ENCODE measurements around the gene NCKAP1.
"Not testable (repeated sequence)": the region's sequence is repeated elsewhere in the genome, so short reads cannot be mapped to it uniquely, and the experiment has no call there.

Gene NCKAP1

DNA sequence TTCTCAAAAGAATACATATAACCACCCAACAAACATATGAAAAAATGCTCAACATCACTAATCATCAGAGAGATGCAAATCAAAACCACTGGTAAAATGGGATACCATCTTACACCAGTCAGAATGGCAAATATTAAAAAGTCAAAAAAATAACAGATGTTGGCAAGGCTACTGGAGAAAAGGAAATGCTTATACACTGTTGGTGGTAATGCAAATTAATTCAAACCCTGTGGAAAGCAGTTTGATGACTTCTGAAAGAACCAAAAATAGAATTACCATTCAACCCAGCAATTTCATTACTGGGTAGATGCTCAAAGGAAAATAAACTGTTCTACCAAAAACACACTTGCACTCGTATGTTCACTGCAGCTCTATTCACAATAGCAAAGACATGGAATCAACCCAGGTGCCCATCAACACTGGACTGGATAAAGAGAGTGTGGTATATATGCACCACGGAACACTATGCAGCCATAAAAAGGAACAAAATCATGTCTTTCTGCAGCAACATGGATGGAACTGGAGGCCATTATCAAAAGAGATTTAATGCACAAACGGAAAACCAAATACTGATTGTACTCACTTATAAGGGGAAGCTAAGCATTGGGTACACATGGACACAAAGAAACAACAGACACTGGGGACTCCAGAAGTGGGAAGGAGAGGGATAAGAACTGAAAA is 38.8 kb downstream of the NCKAP1 start:
- DNase-seq, result no peak

DNA sequence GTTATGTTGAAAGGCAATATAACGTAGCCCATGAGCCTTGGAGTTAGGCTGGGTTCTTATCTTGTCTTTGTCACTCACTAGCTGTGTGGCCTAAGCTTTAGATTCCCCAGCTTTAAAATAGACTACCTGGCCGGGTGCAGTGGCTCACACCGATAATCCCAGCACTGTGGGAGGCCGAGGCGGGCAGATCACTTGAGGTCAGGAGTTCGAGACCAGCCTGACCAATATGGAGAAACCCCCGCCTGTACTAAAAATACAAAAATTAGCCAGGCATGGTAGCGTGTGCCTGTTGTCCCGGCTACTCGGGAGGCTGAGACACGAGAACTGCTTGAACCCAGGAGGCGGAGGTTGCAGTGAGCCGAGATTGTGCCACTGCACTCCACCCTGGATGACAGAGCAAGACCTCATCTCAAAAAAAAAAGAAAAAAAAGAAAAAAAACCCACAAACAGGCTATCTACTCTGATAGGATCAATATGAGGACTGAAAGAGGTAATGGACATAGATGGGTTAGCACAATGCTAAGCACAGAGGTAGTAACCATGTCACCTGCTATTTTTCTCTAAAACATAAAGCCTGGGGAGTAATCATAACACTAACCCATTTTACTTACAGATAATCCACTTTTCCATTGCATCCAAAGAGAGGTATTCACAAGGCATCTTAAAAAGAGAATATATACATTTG is 43.9 kb downstream of the NCKAP1 start:
- no peak for DNase-seq

DNA sequence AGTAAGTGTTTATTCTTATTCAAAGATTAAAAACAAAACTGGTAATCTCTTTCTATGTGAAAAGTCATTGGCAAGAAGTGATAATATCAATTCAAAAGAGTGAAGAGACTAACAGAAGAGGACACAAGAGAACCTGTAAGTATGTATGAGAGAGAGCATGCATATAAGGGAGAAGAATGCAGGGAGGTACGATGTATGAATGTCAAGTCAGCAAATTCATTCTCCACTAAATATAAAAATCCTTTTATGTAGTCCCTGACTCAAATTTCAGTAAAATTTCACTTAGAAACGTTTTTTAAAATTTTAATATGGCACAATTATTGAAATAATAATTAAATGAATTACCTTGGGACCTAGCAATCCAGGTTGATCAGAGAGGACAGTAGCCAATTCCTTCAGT is 55.3 kb downstream of the NCKAP1 start:
- no peak for DNase-seq

DNA sequence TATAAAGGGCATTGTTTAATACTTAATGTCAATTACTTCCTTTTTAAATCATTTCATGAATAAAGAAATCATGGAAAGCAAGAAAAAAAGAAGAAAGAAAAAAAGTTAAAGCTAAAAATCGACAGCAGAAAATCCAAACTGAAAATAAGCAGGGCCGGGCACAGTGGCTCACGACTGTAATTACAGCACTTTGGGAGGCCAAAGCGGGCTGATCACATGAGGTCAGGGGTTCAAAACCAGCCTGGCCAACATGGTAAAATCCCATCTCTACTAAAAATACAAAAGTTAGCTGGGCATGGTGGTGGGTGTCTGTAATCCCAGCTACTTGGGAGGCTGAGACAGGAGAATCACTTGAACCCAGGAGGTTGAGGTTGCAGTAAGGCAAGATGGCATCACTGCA is 56.8 kb downstream of the NCKAP1 start:
- DNase-seq, result not testable (repeated sequence)

GRCh38 chr2:182980652-182981051 is 57.6 kb downstream of the NCKAP1 start:
- no peak for DNase-seq

GRCh38 chr2:182980115-182980514 is 58.1 kb downstream of the NCKAP1 start:
- DNase-seq, result peak; percentile 54

- DNase-seq, result no peak
Observed at GRCh38 chr2:182977463-182977862, 60.8 kb downstream of the NCKAP1 start.

DNA sequence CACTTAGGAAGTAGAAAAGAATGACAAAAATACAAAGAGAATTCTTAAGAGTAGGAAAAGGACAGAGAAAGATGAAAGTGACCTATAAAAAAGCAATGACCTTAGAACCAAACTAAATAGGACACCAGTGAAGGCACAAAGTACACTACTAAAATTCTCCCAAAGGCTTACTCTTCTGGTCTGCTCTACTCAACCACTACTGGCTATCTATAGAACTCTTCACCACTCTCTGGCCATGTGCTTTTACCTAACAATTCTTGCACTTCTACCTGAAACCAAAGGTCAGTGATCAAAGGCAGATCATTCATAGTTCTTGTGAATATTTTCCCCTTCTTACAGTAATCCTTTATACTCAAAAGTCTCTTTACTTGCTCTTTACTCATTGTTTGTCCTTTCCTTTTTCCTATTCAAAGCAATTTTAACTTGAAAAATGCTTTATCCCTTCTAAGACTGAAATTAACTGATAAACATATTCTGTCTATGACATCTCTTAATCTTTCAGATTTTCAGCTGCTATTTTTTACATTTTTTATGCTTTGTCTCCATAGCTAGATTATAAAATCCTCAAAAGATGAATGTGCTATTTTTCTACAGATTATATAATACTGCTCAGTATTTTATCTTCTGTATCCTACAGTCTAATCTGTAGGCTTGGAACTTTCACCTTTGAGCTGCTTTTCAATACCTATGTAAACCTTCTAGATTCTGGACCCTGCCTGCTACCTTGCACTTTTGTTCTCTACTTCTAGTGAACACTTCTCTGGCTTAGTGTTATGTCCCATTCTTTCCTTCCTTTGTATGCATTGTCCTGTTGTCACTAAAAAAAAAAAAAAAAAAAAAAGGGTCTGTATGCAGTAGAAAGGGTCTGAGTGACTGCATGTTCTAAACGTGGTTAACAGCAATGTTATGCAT is 64.6 kb downstream of the NCKAP1 start:
- no peak for DNase-seq

DNA sequence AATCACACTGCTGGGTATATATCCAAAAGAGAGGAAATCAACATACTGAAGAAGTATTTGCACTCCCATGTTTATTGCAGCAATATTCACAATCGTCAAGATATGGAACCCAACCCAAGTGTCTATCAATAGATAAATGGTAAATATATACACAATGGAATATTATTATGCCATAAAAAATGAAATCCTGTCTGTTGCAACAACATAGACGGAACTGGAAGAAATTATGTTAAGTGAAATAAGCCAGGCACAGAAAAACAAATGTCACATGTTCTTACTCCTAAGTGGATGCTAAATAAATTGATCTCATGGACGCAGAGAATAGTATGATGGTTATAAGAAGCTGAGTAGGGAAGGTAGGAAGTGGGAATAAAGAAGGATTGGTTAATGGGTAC is 65.7 kb downstream of the NCKAP1 start:
- DNase-seq, result no peak

DNA sequence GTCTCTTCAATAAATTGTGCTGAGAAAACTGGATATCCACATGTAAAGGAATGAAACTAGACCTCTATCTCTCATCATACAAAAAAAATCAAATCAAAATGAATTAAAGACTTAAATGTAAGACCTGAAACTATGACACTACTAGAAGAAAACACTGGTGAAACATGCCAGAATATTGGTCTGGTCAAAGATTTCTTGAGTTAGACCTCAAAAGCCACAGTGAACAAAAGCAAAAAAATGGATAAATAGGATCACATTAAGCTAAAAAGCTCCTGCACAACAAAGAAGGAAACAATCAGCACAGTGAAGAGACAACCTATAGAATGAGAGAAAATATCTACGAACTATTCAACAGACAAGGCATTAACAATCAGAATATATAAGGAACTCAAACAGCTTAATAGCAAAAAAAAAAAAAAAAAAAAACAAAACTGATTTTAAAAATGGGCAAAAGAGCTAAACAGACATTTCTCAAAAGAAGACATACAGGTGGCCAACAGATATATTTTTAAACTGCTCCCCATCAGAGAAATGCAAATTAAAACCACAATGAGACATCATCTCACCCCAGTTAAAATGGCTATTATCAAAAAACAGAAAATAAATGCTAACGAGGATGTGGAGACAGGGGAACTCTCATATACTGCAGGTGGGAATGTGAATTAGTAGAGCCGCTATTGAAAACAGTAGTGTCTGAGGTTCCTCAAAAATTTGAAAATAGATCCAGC is 66.3 kb downstream of the NCKAP1 start:
- no peak for DNase-seq

GRCh38 chr2:182970486-182970885 is 67.8 kb downstream of the NCKAP1 start:
- no peak for DNase-seq

DNA sequence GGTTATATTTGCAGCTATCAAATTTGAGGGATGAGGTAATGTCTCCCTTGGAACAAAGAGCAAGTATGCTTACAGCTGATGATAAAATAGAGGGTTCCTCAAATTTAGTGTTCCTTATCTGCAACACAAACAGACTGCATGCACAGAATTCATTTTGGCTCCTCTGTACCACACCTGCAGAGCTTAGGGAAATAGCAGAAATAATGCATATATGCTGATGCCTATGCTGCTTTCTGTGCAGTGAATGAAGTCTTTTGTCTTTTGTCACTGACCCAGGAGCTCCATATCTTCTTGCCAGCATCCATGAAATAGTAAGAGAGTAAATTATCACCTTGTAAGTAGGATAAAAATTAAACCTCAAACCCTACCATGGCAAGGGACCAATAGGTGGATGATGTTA is 69.8 kb downstream of the NCKAP1 start:
- DNase-seq, result no peak

DNA sequence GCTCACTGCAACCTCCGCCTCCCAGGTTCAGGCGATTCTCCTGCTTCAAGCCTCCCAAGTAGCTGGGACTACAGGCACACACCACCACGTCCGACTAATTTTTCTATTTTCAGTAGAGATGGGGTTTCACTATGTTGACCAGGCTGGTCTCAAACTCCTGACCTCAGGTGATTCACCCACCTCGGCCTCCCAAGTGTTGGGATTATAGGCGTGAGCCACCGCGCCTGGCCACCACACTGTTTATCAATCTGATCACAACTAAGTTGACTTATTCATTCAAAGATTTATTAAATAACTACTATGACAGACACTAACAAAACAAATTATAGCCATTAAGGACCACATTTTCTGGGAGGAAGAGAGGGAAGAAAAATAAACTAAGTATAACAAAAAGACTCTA is 71.9 kb downstream of the NCKAP1 start:
- not testable (repeated sequence) for DNase-seq

- no peak for DNase-seq
Observed at GRCh38 chr2:182962641-182963040, 75.6 kb downstream of the NCKAP1 start.

- DNase-seq, result not testable (repeated sequence)
Observed at GRCh38 chr2:182960869-182961268, 77.4 kb downstream of the NCKAP1 start.

DNA sequence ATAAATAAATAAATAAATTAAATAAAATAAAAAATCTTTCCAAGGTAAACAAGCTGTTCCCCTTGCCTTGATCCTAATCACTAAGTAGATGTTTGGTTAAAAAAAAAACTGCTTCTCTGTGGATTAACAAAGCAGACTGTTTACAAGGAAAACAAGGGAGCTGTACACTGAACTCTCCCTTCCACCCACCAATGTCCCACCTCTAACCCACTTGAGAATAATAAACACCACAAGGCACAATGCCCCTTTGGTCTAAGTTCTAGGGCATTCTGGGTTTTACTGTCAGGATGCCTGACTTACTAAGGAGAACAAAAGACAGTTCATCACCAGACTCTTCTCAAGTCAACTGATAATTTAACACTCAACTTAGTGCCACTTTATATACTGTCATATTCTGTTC is 83.5 kb downstream of the NCKAP1 start:
- DNase-seq, result no peak

DNA sequence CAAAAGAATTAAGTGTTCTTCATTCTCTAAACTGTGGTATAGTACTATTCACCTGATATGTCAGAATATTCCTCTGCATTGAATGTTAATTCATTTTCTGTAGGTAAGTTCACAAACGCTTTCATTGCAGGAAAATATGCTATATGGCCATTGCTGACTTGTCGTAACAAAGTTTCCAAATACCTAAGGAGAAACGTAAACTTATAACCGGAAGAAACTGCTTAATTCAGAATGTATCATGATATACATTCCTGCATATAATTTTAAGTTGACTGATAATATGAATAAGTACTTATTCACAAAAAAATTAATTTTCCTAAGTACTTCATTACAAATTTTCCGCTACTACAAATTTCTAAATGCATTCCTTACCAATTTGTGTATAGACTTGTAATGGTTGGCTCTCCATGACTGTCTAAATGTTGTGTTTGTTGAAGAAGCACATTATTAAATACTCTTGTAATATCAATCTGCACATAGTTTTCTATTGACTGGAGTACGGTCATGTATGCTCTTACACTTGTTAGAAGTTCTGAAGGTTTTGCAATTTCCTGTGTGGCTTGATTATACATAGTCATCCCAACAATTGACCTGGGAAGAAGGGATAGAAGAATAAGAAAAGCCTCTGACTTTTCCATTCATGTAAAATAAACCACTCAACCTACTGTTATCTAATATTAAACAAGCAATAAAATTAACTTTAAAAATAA is 85.4 kb downstream of the NCKAP1 start:
- DNase-seq, result no peak

DNA sequence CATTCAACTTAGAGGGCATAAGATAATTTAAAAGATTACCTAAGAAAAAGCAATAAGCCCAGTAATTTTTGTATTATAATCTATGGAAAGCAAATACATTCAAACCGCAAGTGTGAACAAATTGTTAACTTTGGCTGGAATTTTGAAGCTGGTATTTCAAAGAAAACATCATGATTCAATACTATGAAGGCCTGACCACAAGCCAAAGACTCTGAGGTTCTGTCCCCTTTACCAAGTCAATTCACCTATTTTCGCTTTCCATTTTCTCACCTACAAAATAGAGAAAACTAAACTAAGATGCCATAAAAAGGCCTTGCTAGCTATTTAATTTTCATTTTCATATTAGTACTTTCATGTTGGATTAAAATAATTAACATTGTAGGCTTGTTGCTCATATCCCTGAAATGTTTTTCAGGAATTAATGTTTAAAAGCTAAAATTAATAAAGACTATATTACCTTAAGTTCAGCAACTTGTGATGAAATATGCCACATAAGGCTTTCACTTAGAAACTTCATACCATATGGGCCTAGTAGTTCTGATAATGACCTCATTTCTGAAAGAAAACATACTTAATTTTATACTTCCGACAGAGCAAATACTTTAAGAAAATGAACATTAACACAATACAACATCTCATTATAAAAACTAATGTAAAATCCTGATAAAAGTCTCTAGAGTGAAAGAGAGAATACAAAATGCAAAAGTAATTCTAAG is 86.2 kb downstream of the NCKAP1 start:
- DNase-seq, result no peak

DNA sequence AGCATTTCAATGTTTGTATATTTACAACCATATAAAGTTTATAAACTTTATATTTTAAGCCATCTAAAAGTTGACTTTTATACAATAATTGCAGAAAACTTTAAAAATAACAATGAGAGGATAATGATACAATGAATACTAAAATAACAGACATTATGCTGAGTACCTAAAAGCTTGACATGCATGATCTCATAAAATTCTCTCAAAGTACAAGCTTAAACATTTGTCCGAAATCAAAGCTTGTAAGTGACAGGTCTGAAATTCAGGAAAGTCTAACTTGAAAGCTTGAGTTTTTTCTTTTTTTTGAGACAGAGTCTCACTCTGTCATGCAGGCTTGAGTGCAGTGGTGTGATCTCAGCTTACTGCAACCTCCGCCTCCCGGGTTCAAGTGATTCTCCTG is 87.7 kb downstream of the NCKAP1 start:
- no peak for DNase-seq

GRCh38 chr2:182949572-182950189 is 88.6 kb downstream of the NCKAP1 start:
- DNase-seq, result no peak

- no peak for DNase-seq
Observed at GRCh38 chr2:182949052-182949451, 89.2 kb downstream of the NCKAP1 start.
